SK-N-SH (cell line): ENCODE results near the gene RET.

Source experiments
- EP300 ChIP-seq, 2 experiments: IDR thresholded peaks; 2 replicates each; pipeline versions ENCODE4 v1.4.0 to v1.6.1; 2012; ENCODE audit warnings: borderline replicate concordance in 1 of 2, low read depth in 1 of 2, low read length in 1 of 2
- FOXM1 ChIP-seq: IDR thresholded peaks from 2 replicates; pipeline ENCODE4 v1.4.0; 2012; ENCODE audit warnings: low read depth, mild to moderate bottlenecking
- GABPA ChIP-seq: IDR thresholded peaks from 2 replicates; pipeline ENCODE4 v1.4.0; 2012; ENCODE audit warnings: low read depth, mild to moderate bottlenecking
- POLR2AphosphoS5 ChIP-seq: IDR thresholded peaks from 2 replicates; pipeline ENCODE4 v1.6.1; 2012; ENCODE audit warnings: low read depth, low read length
- RAD21 ChIP-seq: IDR thresholded peaks from 2 replicates; pipeline ENCODE4 v1.6.1; 2012; ENCODE audit warnings: mild to moderate bottlenecking, low read length
- TAF1 ChIP-seq: IDR thresholded peaks from 2 replicates; pipeline ENCODE4 v1.6.1; 2012; ENCODE audit warnings: low read depth, mild to moderate bottlenecking, low read length, moderate library complexity, borderline replicate concordance
- TF ChIP-seq, protein P1 (sequence below): IDR thresholded peaks from 2 replicates; pipeline ENCODE4 v1.4.0; 2012; ENCODE audit warnings: low read depth
- TF ChIP-seq, protein P2 (sequence below): fragments of 200-600 bp; sonication (generic); IDR thresholded peaks from 2 replicates; pipeline ENCODE4 v1.6.1; 2017; ENCODE audit warnings: antibody characterized with exemption, mild to moderate bottlenecking, moderate library complexity
- TF ChIP-seq, protein P3 (sequence below): IDR thresholded peaks from 2 replicates; pipeline ENCODE4 v1.6.1; 2012; ENCODE audit warnings: mild to moderate bottlenecking, low read depth, low read length, moderate library complexity
- TF ChIP-seq, protein P4 (sequence below): fragments of 150-350 bp; IDR thresholded peaks from 2 replicates; pipeline ENCODE4 v1.6.1; 2017; ENCODE audit warnings: antibody characterized with exemption, low read length, low read depth, borderline replicate concordance

DNA sequence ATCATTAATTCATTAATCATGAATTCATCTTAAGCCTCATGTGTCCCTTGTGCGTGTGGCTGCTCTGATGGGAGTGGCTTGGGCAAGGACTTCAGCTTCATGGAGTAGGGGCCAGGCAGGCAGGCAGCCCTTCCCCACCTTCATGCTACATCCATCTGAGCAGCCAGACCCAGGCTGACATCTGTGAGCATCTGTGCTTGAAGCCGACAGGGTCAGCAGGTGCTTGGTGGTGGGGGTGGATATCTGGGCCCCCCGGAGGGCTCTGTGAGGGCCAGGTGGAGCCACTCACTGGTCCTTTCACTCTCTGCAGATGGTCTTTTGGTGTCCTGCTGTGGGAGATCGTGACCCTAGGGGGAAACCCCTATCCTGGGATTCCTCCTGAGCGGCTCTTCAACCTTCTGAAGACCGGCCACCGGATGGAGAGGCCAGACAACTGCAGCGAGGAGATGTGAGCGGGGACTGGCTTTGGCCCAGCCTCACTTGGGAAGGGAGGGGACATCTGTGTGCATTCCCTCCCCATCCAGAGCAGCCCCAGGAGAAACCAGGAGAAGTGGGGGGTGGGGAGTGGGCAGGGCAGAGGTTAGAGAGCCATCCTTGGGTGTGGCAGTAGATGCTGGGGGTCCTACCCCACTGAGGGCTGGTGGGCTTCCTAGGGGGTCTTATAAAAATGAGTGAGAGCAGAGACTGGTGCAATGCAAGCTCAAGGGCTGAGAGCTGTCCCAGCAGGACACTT is 46.7 kb downstream of the RET start:
- TF ChIP-seq, protein P1, sequence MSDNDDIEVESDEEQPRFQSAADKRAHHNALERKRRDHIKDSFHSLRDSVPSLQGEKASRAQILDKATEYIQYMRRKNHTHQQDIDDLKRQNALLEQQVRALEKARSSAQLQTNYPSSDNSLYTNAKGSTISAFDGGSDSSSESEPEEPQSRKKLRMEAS, result no peak
- no peak for TF ChIP-seq EP300 (IDR thresholded peaks at IDR 0.05; ENCODE audit: borderline replicate concordance in 1 of 2, low read depth in 1 of 2, low read length in 1 of 2)
- TF ChIP-seq, protein P2, sequence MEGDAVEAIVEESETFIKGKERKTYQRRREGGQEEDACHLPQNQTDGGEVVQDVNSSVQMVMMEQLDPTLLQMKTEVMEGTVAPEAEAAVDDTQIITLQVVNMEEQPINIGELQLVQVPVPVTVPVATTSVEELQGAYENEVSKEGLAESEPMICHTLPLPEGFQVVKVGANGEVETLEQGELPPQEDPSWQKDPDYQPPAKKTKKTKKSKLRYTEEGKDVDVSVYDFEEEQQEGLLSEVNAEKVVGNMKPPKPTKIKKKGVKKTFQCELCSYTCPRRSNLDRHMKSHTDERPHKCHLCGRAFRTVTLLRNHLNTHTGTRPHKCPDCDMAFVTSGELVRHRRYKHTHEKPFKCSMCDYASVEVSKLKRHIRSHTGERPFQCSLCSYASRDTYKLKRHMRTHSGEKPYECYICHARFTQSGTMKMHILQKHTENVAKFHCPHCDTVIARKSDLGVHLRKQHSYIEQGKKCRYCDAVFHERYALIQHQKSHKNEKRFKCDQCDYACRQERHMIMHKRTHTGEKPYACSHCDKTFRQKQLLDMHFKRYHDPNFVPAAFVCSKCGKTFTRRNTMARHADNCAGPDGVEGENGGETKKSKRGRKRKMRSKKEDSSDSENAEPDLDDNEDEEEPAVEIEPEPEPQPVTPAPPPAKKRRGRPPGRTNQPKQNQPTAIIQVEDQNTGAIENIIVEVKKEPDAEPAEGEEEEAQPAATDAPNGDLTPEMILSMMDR, result no peak
- no peak for TF ChIP-seq POLR2AphosphoS5
- no peak for TF ChIP-seq RAD21
- TF ChIP-seq GABPA, result no peak
- TF ChIP-seq, protein P3, sequence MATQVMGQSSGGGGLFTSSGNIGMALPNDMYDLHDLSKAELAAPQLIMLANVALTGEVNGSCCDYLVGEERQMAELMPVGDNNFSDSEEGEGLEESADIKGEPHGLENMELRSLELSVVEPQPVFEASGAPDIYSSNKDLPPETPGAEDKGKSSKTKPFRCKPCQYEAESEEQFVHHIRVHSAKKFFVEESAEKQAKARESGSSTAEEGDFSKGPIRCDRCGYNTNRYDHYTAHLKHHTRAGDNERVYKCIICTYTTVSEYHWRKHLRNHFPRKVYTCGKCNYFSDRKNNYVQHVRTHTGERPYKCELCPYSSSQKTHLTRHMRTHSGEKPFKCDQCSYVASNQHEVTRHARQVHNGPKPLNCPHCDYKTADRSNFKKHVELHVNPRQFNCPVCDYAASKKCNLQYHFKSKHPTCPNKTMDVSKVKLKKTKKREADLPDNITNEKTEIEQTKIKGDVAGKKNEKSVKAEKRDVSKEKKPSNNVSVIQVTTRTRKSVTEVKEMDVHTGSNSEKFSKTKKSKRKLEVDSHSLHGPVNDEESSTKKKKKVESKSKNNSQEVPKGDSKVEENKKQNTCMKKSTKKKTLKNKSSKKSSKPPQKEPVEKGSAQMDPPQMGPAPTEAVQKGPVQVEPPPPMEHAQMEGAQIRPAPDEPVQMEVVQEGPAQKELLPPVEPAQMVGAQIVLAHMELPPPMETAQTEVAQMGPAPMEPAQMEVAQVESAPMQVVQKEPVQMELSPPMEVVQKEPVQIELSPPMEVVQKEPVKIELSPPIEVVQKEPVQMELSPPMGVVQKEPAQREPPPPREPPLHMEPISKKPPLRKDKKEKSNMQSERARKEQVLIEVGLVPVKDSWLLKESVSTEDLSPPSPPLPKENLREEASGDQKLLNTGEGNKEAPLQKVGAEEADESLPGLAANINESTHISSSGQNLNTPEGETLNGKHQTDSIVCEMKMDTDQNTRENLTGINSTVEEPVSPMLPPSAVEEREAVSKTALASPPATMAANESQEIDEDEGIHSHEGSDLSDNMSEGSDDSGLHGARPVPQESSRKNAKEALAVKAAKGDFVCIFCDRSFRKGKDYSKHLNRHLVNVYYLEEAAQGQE, result no peak
- TF ChIP-seq, protein P4, sequence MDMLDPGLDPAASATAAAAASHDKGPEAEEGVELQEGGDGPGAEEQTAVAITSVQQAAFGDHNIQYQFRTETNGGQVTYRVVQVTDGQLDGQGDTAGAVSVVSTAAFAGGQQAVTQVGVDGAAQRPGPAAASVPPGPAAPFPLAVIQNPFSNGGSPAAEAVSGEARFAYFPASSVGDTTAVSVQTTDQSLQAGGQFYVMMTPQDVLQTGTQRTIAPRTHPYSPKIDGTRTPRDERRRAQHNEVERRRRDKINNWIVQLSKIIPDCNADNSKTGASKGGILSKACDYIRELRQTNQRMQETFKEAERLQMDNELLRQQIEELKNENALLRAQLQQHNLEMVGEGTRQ, result no peak
- no peak for TF ChIP-seq FOXM1
- no peak for TF ChIP-seq TAF1
